ENCODE results near the gene C4orf50.

The C4orf50 gene

DNA sequence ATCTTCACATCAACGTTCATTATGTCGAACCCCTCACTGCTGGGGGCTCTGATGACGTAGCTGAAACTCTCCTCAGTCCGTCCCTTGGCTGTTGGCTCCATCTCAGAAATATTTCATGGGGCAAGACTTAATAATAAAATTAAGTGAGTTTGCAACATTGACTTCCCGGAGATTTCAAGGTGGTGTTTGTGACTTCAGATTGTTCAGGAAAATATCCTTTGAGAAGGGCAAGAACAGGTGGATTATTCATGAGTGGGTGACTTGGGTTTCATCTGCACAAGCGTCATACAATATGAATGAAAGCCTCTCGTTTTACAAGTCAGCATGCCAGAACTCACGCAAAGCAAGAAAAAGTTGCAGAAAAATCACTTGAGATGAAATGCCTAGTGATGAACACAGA is at the start of gene C4orf50:
Gene C4orf50, minus strand, starts transcription at position 101 of the 400 bp plus-strand sequence.
- DNase-seq: no peak

DNA sequence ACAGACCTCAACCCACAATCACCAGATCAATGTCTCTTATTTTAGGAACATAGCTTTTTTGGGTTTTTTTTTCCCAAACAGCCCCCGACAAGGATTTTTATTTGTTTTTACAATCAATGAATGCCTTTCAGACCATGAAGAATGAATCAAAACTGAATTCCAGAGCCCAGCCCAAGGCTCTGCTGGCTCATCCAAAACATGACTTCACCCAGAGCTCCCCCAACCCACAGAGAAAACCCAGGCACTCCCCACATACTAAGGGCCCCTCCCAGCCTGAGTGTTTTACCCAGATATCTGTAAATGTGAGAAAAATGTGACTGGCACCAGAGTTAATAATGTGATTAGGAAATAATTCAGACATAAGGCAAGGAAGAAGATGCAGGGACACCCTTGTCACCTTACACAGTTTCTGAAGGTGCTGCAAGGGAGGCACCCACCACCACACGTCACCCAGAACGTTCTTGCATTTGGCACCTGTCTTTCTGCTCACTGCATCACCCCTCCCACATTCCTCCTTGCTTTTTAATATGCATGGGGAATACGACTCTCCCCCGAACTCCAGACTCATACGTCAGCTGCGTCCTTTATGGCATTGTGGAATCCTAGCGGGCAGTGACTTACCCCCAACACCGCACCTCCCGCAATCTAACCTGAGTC is 47.8 kb upstream of the C4orf50 start:
- no peak for DNase-seq

DNA sequence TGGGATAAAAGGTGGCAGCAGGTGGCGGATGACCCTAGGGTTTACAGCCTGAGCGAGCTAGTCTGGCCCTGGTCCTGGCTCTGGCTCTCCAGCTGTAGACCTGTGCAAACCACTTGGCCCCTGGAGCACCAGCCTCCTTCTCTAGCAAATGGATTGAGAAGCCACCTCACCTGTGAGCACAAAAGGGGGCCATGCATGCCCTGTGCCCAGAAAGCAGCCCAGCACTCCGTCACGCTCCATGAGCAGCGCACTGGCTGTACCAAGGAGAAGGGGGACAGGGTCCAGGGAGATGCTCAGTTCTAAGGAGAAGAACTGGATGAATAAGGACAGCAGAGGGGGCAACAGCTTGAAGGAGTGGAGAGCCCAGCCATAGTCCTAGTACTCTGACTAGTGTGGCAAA is 46.9 kb upstream of the C4orf50 start:
- no peak for DNase-seq

DNA sequence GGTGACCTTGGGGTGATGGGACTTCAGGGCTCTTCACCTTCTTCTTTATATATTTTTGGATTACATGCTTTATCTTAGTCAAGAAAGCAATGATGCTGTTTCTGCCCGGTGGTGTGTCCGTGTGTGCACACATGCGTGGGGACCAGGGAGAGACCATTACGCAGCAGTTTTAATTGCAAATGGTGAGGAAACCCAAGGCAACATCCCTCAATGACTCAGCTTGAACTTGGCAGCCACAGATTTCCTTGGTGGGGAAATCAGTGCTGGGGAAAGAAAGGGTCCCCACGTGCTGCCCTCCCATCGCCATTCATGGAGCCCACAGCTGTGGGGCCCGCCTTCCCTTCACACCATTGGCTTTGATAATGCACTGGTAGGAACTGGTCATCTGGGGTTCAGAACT is 46.2 kb upstream of the C4orf50 start:
- DNase-seq: no peak

DNA sequence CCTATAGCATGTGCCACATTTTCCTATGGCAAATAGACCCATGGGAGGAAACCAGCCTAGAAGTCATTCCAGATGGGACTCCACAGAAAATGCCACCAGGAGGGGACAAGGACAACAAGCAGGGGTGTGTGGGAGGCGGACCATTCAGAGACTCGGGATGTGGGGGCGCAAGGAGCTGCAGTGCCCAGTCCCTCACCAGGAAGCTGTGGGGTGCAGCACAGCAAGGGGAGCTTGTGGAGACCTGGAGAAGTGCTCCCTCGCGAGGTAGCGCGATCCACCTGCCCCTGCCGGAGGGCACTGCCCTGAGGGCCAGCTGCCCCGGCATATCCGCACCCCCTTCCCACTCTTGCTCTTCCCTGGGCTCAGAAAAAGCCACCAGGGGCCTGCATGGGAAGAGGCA is 45.5 kb upstream of the C4orf50 start:
- DNase-seq: no peak

DNA sequence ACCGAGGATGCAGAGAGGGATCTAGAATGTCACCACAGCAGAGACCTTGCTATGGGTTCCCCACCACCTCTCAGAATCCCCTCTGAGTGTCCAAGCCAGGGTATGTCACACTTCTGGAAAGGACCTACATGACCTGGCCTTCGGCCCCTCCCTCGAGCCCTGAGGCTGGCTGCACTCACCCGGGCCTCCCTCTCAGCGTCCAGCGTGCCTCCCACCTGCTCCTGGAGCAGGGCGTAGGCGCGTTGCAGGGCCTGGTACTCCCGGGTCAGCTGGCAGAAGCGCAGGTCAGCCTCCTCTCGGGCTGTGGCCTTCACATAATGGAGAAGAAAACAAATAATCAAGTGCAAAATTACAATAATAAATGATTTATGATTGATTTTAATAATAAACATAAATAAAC is 43.9 kb upstream of the C4orf50 start:
- no peak for DNase-seq

DNA sequence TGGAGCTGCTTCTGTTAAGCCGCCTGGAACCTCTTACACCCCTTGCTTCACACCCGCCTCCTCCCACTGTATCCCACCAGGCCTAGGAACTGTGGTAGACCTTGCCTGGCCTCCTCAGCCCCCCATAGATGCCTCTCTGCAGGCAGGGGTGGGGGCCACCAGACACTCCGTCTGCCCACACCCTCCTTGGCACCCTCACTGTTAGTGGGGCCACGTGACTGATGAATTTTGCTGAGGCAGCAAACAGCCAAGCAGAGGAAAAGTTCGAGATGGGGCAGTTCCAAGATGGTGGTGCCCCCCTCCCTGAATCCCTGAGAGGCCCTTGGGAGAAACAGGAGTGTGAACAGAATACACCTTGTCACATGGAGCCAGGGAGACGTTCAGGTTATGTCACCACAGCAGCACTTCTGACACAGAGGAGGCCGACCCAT is 41.2 kb upstream of the C4orf50 start:
- no peak for DNase-seq

DNA sequence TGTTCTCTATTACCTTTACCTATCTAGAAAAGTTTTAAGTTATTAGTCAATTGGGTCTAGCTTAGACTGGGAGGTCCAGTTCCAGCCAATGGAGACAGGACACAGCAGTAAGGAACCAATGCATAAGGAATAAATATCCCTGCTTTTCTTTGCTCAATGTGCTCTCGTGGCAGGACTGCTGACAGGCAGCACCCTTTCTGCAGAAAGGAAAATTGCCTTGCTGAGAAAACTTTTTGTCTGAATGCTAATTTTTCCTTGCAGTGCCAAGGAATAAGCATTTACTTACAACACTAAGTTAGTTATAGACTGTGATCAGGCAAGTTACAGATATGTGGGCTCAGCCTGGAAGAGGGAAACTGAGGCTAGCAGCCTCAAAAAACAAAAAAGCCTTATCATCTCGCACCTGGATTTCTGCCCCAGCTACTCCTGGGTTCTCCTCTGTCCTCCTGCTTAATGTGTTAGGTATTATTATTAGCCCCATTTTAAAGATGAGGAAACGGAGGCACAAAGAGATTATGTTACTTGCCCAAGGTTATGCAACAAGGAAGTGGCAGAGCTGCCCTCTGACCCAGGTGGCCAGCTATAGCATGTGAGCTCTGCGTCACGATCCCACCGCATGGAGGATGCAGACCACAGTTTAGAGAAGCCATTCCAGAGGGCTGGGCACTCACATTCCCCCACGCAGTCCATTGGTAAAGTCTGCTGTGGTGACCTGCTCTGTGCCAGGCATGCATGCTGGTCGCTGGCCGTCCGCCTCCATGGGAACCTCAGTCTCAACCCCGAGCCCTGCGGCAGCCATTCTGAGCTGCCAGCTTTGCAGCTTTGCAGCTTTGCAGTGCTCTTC is 40.5 kb upstream of the C4orf50 start:
- no peak for DNase-seq

DNA sequence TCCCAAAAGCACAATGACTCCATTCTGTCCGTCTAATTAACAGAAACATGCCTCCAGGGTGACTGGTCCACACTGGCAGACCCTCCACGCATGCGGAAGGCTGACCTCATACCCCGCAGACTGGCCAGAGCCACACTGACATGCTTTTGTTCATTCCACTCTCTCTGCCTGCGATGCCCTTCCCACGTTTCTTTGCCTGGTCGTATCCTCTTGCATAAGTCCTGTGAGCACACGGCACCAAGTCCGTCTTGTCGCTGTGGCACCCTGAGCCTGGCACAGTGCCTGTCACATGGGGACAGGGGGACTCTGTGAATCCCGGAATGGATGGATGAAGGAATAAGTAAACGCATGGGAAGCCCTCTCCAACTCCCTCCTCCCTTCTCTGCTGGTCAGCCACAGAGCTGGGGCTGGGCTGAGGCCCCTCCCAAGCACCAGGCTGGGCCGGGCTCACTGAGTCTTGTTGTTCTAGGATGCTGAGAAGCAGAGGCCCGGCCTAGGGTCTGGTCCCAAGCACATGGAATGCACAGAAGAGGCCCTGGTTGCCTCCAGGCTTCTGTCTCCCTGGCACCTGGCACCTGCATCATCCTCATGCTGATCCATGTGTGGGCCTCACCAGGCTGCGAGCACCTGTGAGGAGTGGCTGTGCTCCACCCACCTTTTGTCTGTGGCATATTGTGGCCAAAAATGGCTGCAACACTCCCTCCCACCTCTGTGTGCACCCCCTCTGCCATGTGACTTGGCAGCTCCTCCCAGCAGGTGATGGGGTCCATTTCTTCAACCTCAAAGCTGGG is 38.9 kb upstream of the C4orf50 start:
- no peak for DNase-seq

DNA sequence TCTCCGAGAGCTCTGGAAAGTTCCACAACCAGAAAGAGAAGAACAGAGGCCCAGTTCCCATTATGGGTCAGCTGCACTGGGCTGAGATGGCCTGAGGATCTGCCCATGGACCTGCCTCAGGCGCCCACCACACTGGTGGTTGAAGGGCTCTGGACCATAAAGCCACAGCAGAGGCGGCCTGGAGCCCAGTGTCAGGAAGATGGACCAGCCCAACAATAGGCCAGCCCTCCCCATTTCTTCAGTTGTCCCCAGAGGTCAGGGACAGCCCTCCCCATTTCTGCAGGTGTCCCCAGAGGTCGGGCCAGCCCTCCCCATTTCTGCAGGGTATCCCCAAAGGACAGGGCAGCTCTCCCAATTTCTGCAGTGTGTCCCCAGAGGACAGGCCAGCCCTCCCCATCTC is 37.2 kb upstream of the C4orf50 start:
- DNase-seq: no peak

DNA sequence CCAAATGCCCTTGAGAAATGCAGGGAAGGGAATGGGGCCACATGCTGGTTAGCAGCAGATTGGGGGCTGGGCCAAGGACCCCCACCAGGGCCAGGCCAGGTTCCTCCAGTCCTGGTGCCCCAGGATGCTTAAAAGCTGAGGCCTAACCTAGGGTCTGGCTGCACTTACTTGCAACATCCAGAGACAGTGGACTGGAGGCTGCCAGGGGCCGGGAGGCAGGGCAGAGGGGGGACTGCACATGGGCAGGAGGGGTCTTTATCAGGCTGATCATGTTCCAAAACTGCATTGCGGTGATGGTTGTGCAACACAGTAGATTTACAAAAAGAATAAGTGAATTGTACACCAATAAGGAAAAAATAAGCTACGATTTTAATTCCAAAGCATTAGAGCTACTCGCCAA is 36.8 kb upstream of the C4orf50 start:
- DNase-seq: no peak

DNA sequence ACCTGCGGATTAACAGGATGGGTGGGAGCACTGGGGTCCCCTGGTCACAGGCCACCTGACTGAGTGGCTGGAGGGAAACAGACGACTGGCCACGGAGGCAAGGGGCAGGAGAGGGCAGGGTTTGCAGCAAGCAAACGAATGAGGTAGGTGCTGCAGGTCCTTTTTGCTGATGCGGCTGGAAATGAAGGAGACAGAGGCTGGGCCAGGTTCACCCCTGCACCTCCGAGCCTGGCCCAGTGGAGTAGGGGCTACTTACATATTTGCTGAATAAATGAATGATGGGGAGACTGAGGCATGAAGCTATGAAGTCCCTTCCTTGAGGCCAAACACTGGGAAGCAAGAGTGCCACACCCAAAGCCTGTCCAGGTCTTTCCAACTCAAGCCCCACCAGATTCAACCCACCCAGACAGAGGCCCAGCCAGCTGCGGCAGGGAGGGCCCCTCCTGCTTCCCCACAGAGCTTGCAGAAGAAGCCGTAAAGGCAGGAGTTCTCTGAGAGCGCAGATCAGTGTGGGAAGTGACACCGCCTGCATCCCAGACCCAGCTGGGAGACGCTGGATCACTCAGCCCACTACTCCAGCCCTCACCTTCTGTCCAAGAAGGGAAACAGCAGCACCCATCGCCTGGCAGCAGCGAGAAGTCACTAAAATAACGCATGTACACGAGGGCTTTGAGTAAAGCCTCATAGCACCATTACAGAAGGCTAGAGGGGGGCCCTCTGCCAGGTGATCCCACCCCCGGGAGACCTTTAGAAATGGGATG is 36.1 kb upstream of the C4orf50 start:
- DNase-seq: no peak

DNA sequence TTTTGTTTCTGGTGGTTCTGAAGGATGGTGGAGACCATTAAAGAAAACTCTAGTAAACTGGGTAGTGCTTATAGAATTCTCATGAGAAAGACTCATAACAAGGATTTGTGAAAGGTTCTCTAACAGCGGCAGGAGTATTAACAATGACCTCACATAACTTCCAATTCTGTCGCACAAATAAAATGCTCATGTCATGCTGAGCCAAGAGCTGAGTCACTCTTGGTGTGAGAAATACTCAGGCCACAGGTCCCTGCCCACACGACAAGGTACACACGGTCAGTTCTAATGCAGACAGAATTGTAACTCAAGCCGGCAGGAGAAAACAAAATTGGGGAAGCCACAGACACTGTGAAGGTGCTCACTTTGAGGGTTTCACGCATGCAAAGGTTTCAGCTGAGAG is 34.4 kb upstream of the C4orf50 start:
- DNase-seq: no peak

DNA sequence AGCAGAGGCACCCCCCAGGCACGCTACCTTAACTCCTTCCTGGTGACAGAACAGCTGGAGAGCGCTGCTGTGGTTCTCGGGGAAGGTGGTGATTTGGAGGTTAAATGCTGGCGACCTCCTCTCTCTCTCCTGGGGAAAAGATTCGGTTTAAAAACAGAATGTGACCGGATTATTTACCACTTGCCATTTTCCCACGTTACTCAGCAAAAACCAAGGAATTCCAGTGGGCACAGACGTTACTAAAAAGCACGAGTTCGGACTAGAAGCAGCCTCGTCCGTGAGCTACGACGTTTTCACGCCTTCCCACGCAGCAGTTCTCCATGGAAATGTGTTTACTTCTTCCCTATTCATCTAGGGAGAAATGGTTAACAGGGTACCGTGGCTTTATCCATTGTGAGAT is 32.3 kb upstream of the C4orf50 start:
- DNase-seq: no peak

DNA sequence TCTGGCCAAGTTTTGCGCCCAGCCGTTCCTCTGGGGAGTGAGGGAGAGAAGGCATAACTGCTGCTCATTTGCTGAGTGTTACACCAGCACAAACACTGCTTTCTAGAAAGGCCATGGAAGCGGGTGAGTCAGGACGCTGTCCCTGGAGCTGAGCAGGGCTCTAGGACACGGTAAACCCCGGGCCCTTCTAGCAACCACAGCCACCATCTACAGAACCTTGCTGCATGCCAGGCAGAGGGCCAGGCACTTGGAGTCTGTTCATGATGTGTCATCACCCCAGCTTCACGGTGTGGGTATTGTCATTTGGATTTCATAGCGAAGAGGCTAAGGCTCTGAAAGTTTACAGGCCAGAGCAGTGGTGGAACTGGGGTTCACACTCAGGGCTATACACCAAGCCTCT is 31.8 kb upstream of the C4orf50 start:
- no peak for DNase-seq

DNA sequence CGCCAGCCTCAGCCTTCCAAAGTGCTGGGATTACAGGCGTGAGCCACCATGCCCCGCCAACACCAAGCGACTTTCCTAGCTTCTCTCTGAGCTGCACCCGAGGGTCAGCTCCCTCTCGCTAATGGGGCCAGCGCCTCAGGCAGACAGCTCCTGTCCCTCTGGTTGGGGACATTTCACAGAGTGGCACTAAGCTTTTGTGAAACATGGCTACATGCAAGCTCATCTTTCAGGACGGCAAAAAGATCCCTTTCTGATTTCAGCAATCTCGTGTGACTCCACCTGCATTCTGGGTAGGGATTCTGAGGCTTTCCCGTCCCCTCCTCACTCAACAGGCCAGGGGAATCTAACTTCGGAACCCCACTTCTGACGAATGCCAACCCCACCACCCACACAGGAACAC is 31.0 kb upstream of the C4orf50 start:
- no peak for DNase-seq

DNA sequence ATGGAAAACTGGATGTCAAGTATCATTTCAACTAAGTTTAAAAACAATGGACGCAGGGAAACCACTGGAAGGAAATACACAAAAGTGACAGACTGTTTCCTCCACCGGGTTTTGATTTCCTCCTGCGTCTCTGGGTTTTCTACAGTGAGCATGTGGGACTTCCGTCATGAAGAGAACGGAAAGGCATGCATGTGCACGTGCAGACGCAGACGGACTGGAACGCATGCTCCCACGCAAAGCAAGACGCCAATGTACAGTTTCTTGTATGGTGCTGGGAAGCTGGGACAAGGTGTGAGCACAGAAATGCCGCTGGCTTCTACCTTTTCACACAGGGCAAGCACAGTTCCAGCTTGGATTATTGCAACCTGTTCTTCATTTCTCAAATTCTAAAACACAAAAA is 30.3 kb upstream of the C4orf50 start:
- DNase-seq: no peak

DNA sequence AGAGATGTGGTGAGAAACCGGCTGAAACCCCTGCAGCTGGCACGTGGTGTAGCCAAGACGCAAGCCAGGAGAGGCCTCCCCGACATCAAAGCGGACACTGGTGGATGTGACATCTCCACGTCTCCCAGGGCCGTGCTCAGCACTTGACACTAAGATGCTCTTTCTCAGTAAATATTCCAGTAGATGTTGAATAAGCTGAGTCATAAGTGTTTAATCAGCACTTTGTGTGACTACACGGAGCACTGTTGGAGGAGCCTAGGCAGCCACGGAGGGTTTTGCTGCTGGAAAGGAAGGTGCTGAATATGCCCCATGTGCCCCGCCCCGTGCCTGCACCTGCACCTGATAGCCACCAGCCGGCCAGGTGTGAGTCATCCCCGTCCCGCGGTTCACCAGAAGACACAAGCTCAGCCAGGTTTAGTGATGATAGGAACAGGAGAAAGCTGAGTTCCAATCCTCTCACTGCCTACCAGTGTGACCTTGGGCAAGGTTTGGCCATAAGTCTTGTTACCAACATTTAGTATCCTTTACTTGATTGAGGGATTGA is 29.0 kb upstream of the C4orf50 start:
- no peak for DNase-seq

DNA sequence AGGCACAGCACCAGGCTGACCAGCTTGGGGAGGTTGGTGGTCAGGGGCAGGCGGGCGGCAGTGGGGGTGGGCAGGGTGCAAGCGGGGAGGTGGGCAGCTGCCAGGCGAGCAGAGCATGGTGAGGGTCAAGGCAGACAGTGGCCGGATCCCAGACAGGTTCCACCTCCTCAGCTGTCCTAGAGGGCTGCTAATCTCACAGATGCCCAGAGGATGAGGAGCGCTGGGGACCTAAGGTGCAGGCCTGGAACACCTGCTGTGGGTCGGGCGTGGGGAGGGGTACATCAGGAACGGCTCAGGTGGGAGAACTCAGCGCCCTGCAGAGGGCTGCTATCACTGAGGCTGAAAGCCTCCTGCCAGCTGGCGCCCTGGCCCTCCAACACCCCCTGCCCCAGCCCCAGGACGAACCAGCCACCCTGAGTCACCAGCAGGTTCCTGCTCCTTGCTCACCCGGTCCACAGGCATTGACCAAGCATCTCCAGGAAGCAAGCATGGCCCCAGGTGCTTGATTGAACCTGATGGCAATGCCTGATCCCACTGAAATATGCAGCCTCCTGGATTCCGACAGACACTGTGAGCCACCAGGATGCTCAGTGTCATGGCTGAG is 28.4 kb upstream of the C4orf50 start:
- no peak for DNase-seq

DNA sequence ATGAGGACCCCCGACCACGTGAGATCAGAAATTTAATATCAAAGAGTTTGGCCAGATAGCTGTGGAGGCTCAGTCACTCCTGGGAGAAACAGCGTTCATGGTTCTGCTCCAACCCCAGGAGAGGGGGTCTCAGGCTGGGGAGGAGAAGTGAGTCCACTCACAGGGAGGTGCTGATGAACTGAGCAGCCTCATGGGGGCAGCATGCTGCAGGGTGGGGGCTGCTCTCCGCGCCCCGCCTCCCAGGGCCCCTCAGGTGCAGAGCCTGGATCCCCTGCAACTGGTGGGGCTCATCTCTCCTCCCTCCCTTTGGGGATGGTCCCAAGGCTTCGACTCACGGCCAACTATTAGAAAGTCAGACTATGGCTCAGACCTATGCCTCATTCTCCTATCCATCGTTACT is 26.6 kb upstream of the C4orf50 start:
- DNase-seq: no peak

DNA sequence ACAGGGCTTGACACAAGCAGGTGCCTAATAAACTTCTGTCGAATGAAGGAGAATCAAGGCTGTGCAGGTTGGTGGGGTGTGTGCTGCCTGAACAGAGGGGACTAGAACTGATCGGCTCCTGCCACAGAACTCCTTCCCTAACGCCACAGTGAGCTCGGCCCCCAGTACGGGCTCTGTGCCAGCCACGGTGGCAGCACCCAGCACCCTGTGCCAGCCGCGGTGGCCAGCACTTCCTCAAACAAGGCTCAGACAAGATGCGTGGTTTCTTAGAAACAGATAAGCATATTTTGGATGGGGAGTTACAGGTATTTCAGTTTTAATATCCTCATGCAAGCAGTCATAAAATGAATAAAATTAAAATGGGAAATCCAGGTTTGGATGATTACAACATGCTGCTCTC is 26.0 kb upstream of the C4orf50 start:
- DNase-seq: no peak

DNA sequence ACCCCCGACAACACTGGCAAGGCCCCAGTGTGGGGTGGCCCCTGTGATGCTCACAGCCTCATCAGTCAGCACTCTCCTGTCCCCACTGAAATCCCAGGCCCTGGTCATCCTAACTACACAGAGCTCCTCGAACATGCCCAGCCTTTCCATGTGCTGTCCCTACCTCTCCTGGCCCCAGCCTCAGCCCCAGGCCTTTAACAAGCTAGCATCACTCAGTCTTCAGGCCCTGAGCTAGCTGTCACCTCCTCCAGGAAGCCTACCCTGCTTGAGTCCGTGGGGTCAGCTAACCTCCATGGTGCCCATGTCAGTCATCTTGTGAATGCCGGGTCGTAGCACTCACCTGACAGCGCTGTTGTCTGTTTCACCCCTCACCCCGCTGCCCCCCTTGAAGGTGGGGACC is 25.6 kb upstream of the C4orf50 start:
- DNase-seq: no peak

Measured in NCI-H2081 (cell line).